Fibroblast of mammary gland (primary cell): ENCODE measurements around the gene SMIM29.
A peak's percentile ranks its signal among the peaks of the same experiment; 100 is the strongest.

Experiments used
- DNase-seq: peaks from one replicate; pipeline ENCODE4 v3.0.0-alpha.2; 2010; ENCODE audit warnings: low read depth
- H3K4me3 ChIP-seq: 2 replicates; pipeline ENCODE4 v1.5.1; 2011; ENCODE audit warnings: low read depth, mild to moderate bottlenecking, low read length, moderate library complexity; ENCODE audit not compliant: control insufficient read depth
- TF ChIP-seq, protein P1 (sequence below): conservative IDR thresholded peaks from 2 replicates; pipeline ENCODE4 v1.5.1; 2011; ENCODE audit warnings: low read depth, low read length, inconsistent platforms; ENCODE audit not compliant: control insufficient read depth, insufficient read depth

SMIM29 gene

DNA sequence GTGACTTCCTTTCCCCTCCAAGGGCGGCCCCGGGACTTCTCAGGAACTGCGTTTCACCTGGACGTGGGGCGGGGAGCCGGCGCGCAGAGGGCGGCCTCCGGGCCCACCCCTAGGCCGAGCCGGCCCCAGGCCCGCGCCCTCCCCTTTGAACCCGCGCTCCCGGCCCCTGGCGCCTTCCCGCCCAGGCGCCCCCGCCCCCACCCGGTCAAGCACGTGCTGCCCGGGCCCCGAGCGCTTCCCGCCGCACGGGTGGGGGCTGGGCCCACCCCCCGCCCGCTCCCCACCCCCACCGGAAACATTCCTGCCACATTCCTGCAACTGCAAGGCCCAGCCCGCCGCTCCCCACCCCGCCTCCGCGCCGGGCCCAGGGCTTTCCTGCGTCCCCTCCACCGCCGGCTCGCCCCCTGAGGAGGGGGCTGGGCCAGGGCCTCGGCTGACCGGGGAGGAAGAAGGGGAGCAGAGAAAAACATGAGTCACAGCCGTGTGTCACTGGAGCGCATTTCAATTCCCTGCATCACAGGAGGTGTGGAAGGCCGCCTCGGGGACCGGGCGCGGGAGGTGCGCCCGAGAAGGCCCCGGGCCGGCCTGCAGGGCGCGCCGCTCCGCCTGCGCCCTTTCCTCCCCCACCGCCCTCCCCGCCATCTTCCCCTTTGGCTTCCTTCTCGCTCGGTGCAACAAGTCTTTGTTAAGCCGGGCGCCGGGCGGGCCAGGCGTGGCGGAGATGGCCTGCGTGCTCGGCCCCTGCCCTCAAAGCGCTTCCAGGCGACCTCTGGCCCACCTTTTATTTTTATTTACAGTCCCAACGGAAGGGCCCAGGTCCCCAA, 13.3 kb downstream of the SMIM29 start:
- DNase-seq: peak; percentile 85
- H3K4me3 ChIP-seq: peak overlapping the region; percentile 13
- TF ChIP-seq, protein P1, sequence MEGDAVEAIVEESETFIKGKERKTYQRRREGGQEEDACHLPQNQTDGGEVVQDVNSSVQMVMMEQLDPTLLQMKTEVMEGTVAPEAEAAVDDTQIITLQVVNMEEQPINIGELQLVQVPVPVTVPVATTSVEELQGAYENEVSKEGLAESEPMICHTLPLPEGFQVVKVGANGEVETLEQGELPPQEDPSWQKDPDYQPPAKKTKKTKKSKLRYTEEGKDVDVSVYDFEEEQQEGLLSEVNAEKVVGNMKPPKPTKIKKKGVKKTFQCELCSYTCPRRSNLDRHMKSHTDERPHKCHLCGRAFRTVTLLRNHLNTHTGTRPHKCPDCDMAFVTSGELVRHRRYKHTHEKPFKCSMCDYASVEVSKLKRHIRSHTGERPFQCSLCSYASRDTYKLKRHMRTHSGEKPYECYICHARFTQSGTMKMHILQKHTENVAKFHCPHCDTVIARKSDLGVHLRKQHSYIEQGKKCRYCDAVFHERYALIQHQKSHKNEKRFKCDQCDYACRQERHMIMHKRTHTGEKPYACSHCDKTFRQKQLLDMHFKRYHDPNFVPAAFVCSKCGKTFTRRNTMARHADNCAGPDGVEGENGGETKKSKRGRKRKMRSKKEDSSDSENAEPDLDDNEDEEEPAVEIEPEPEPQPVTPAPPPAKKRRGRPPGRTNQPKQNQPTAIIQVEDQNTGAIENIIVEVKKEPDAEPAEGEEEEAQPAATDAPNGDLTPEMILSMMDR: no peak

GRCh38 chr6:34234667-34235306, 14.0 kb downstream of the SMIM29 start:
- TF ChIP-seq, protein P1: no peak
- DNase-seq: no peak
- no peak overlapping the region for H3K4me3 ChIP-seq

DNA sequence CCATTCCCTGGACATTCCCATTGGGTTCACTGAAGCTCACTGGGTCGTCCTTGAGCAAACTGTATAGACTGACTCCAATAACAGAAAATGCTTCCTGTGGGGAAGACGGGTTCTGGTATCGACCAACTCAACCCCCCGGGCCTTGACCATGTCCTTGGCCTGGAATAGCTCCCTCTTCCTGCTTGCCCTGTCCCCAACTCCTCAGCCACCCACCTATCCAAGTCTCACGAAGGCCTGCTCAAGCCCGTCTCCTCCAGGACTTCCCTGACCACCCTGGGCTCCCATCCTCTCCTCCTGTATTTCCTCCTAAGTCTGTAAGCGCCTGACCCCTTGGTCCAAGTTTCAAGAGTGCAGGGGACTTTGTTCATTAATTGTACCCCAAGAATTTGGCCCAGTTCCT, 14.9 kb downstream of the SMIM29 start:
- H3K4me3 ChIP-seq: no peak overlapping the region
- DNase-seq: no peak
- TF ChIP-seq, protein P1: no peak

GRCh38 chr6:34232901-34233300, 15.9 kb downstream of the SMIM29 start:
- H3K4me3 ChIP-seq: no peak overlapping the region
- peak; percentile 46 for DNase-seq
- TF ChIP-seq, protein P1: no peak

DNA sequence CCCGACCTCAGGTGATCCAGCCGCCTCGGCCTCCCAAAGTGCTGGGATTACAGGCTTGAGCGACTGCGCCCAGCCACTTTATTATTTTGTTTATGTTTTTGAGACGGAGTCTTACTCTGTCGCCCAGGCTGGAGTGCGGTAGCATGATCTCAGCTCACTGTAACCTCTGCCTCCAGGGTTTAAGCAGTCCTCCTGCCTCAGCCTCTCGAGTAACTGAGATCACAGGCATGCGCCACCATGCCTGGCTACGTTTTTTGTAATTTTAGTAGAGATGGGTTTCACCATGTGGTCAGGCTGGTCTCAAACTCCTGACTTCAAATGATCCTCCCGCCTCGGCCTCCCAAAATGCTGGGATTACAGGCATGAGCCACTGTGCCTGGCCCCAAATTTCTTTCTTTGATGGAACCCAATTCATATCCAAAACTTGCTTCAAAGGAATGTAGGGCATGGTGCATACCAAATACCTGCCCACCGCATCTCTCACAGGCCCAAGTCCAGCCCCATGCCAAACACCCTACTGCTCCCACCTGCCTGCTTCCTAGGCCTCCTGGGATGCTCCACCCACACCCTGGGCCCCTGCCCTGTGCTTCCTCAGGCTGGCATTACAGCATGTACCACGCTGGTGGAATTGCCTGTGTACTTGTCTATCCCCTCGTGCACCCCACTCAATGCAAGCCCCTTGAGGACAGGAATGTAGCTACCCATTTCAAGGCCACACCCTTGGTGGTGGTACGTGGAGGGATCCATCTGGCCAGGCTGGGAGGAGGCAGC, 17.1 kb downstream of the SMIM29 start:
- DNase-seq: no peak
- H3K4me3 ChIP-seq: no peak overlapping the region
- TF ChIP-seq, protein P1: no peak

DNA sequence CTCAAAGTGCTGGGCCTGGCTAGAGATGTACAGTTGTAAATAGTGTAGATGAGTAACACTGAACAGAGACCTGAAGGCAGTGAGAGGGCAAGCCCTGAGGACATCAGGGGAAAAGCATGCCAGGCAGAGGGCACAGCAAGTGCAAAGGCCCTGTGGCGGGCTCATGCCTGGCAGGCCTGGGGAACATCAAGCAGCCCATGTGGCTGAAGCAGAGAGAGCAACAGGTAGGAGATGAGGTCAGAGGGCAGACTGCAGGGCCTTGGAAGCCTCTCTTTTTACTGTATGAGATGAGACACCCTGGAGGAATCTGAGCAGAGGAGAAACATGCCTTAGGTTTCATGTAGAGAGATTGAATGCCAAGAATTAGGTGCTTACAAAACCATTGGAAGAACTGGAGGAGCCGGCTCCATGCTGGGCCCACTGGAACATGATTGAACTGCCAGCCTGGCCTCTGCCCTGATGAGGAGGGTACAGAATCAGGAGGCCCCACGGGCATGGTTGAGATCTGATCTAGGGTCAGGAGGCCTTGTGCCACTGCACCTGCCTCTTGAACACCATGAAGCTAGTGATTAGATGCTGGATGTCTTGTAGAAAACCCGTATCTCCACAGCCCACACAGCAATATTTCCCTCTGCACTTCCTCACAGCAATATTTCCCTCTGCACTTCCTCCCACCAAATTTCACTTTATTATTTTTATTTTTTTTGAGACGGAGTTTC, 18.0 kb downstream of the SMIM29 start:
- TF ChIP-seq, protein P1: no peak
- H3K4me3 ChIP-seq: no peak overlapping the region
- DNase-seq: no peak
